HEK293 (cell line): Measurements from ENCODE around the gene PLCD1.

Experiments
- CTCF ChIA-PET: fragments of 350-600 bp; formaldehyde crosslinking; extraction: SDS; loops from one replicate; lab custom pipeline; 2021; ENCODE audit warnings: antibody characterized with exemption; lab: Yijun Ruan, JAX
- POLR2A ChIA-PET: fragments of 300-600 bp; formaldehyde crosslinking; extraction: SDS; loops from one replicate; lab custom pipeline; 2020; ENCODE audit warnings: antibody characterized with exemption, inconsistent platforms; lab: Yijun Ruan, JAX
- H3K27ac ChIP-seq: fragments of 200-500 bp; sonication (Bioruptor generic); 2 replicates; pipeline ENCODE4 v1.5.1; 2014; ENCODE audit warnings: low read depth, low read length, control low read depth, inconsistent platforms; ENCODE audit errors: extremely low read depth
- H3K36me3 ChIP-seq, 2 experiments: fragments of 200-500 bp in 1 of 2; sonication (Bioruptor generic) in 1 of 2; 1 replicate in 1 of 2; 2 replicates in 1 of 2; pipeline ENCODE4 v1.5.1; 2014 to 2017; ENCODE audit warnings: inconsistent platforms in 2 of 2, low read length in 2 of 2; ENCODE audit not compliant: control insufficient read depth in 2 of 2, insufficient read depth in 1 of 2
- H3K4me1 ChIP-seq: fragments of 200-500 bp; sonication (Bioruptor generic); 2 replicates; pipeline ENCODE4 v1.5.1; 2014; ENCODE audit warnings: mild to moderate bottlenecking, low read length, inconsistent platforms; ENCODE audit not compliant: control insufficient read depth, insufficient read depth
- H3K4me3 ChIP-seq: 2 replicates; pipeline ENCODE4 v1.5.1; 2011; ENCODE audit warnings: low read depth, mild to moderate bottlenecking, control low read depth, low read length, moderate library complexity
- H3K9me3 ChIP-seq: fragments of 200-500 bp; sonication (Bioruptor generic); 2 replicates; pipeline ENCODE4 v1.5.1; 2014; ENCODE audit warnings: low read depth, low read length, inconsistent platforms; ENCODE audit not compliant: control insufficient read depth, insufficient read depth
- KLF10 ChIP-seq: fragments of 450-650 bp; IDR thresholded peaks from 2 replicates; pipeline ENCODE4 v1.5.1; 2018; ENCODE audit warnings: missing biosample characterization, mild to moderate bottlenecking, missing genetic modification characterization
- KLF9 ChIP-seq: fragments of 450-650 bp; formaldehyde crosslinking; IDR thresholded peaks from 2 replicates; pipeline ENCODE4 v1.5.1; 2016; ENCODE audit warnings: missing biosample characterization, missing genetic modification characterization, low read depth
- OSR2 ChIP-seq: fragments of 450-650 bp; formaldehyde crosslinking; IDR thresholded peaks from 2 replicates; pipeline ENCODE4 v1.5.1; 2016; ENCODE audit warnings: missing biosample characterization, missing genetic modification characterization
- SCRT2 ChIP-seq: fragments of 450-650 bp; formaldehyde crosslinking; IDR thresholded peaks from 2 replicates; pipeline ENCODE4 v1.5.1; 2016; ENCODE audit warnings: missing biosample characterization, missing genetic modification characterization
- ZBTB49 ChIP-seq: fragments of 450-650 bp; formaldehyde crosslinking; IDR thresholded peaks from 2 replicates; pipeline ENCODE4 v1.5.1; 2016; ENCODE audit warnings: missing biosample characterization, missing genetic modification characterization, low read depth
- ZNF146 ChIP-seq: fragments of 450-650 bp; formaldehyde crosslinking; IDR thresholded peaks from 2 replicates; pipeline ENCODE4 v1.5.1; 2016; ENCODE audit warnings: missing biosample characterization, missing genetic modification characterization
- ZNF155 ChIP-seq: fragments of 450-650 bp; formaldehyde crosslinking; IDR thresholded peaks from 2 replicates; pipeline ENCODE4 v1.5.1; 2016; ENCODE audit warnings: missing biosample characterization, missing genetic modification characterization
- ZNF19 ChIP-seq: fragments of 450-650 bp; formaldehyde crosslinking; IDR thresholded peaks from 2 replicates; pipeline ENCODE4; 2016; ENCODE audit warnings: missing biosample characterization, missing genetic modification characterization, low read depth
- ZNF2 ChIP-seq: fragments of 450-650 bp; formaldehyde crosslinking; IDR thresholded peaks from 2 replicates; pipeline ENCODE4 v1.5.1; 2016; ENCODE audit warnings: missing biosample characterization, missing genetic modification characterization
- ZNF202 ChIP-seq: fragments of 450-650 bp; formaldehyde crosslinking; IDR thresholded peaks from 2 replicates; pipeline ENCODE4 v1.5.1; 2016; ENCODE audit warnings: missing biosample characterization, missing genetic modification characterization, borderline replicate concordance
- ZNF274 ChIP-seq, 2 experiments: fragments of 200-500 bp in 1 of 2; fragments of 450-650 bp in 1 of 2; sonication (Bioruptor generic) in 1 of 2; formaldehyde crosslinking in 1 of 2; IDR thresholded peaks; 2 replicates each; pipeline versions ENCODE4 v1.5.1 to v1.6.1; 2014 to 2016; ENCODE audit warnings: borderline replicate concordance in 1 of 2, inconsistent platforms in 1 of 2, low read length in 1 of 2, missing biosample characterization in 1 of 2, missing genetic modification characterization in 1 of 2
- ZNF335 ChIP-seq: fragments of 450-650 bp; formaldehyde crosslinking; conservative IDR thresholded peaks from 2 replicates; pipeline ENCODE4 v1.5.1; 2016; ENCODE audit warnings: missing biosample characterization, missing genetic modification characterization
- ZNF544 ChIP-seq: fragments of 450-650 bp; formaldehyde crosslinking; IDR thresholded peaks from 2 replicates; pipeline ENCODE4 v1.5.0; 2017; ENCODE audit warnings: missing biosample characterization, missing genetic modification characterization
- ZNF548 ChIP-seq: fragments of 450-650 bp; formaldehyde crosslinking; IDR thresholded peaks from 2 replicates; pipeline ENCODE4 v1.5.1; 2016; ENCODE audit warnings: missing biosample characterization, missing genetic modification characterization
- ZNF610 ChIP-seq: fragments of 450-650 bp; formaldehyde crosslinking; IDR thresholded peaks from 2 replicates; pipeline ENCODE4 v1.5.1; 2016; ENCODE audit warnings: missing biosample characterization, missing genetic modification characterization, borderline replicate concordance
- ZNF624 ChIP-seq: fragments of 450-650 bp; formaldehyde crosslinking; IDR thresholded peaks from 2 replicates; pipeline ENCODE4 v1.5.1; 2017; ENCODE audit warnings: missing biosample characterization, missing genetic modification characterization
- ZNF660 ChIP-seq: fragments of 450-650 bp; IDR thresholded peaks from 2 replicates; pipeline ENCODE4 v1.5.1; 2018; ENCODE audit warnings: missing biosample characterization, mild to moderate bottlenecking, missing genetic modification characterization
- ZNF670 ChIP-seq: fragments of 450-650 bp; formaldehyde crosslinking; IDR thresholded peaks from 2 replicates; pipeline ENCODE4 v1.5.1; 2016; ENCODE audit warnings: missing biosample characterization, missing genetic modification characterization, low read depth
- ZNF704 ChIP-seq: fragments of 450-650 bp; formaldehyde crosslinking; IDR thresholded peaks from 2 replicates; pipeline ENCODE4 v1.5.1; 2016; ENCODE audit warnings: missing biosample characterization, missing genetic modification characterization
- ZSCAN23 ChIP-seq: fragments of 450-650 bp; formaldehyde crosslinking; IDR thresholded peaks from 2 replicates; pipeline ENCODE4 v1.5.1; 2016; ENCODE audit warnings: missing biosample characterization, missing genetic modification characterization
- ZSCAN30 ChIP-seq: fragments of 450-650 bp; IDR thresholded peaks from 2 replicates; pipeline ENCODE4 v1.5.1; 2018; ENCODE audit warnings: missing biosample characterization, mild to moderate bottlenecking, missing genetic modification characterization, moderate library complexity
- TF ChIP-seq, protein P1 (sequence below): fragments of 450-650 bp; formaldehyde crosslinking; optimal IDR thresholded peaks from 2 replicates; pipeline ENCODE3; 2016; ENCODE audit warnings: missing biosample characterization, mild to moderate bottlenecking, missing genetic modification characterization
- TF ChIP-seq, protein P2 (sequence below): fragments of 450-650 bp; formaldehyde crosslinking; IDR thresholded peaks from 2 replicates; pipeline ENCODE4 v1.5.1; 2016; ENCODE audit warnings: missing biosample characterization, missing genetic modification characterization
- TF ChIP-seq, protein P3 (sequence below): fragments of 450-650 bp; IDR thresholded peaks from 2 replicates; pipeline ENCODE4 v1.5.1; 2018; ENCODE audit warnings: missing biosample characterization, missing genetic modification characterization
- TF ChIP-seq, protein P4 (sequence below): fragments of 450-650 bp; formaldehyde crosslinking; IDR thresholded peaks from 2 replicates; pipeline ENCODE4 v1.5.1; 2016; ENCODE audit warnings: missing biosample characterization, missing genetic modification characterization

Gene PLCD1

DNA sequence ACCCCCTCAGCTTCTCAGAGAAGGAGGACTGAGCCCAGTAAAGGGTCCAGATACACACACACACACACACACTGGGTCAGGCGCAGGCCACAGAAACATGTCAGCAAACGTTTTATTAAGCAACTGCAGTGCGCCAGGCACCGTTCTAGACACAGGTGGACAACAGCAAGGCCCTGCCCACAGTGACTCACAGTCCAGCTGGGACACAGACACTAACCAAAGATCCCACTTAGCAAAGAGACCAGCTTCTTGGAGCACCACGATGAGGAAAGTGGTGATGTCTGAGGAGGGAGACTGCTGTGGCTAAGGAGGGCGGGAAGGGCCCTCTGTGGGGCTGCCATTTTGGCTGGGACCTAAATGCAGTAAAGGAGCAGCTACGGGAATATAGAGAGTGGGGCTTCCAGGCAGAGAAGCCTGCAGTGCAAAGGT lies 41.7 kb downstream of the PLCD1 start (continued):
- TF ChIP-seq ZNF670 (tag by site-specific recombination): no peak
- TF ChIP-seq ZNF624 (tag by site-specific recombination): no peak
- no peak for TF ChIP-seq ZNF146
- no peak for TF ChIP-seq ZBTB49
- TF ChIP-seq ZNF610 (tag by site-specific recombination): no peak
- TF ChIP-seq ZNF202 (tag by site-specific recombination): no peak
- TF ChIP-seq KLF9: no peak
- TF ChIP-seq ZNF19 (tag by site-specific recombination): no peak
- TF ChIP-seq, protein P1, sequence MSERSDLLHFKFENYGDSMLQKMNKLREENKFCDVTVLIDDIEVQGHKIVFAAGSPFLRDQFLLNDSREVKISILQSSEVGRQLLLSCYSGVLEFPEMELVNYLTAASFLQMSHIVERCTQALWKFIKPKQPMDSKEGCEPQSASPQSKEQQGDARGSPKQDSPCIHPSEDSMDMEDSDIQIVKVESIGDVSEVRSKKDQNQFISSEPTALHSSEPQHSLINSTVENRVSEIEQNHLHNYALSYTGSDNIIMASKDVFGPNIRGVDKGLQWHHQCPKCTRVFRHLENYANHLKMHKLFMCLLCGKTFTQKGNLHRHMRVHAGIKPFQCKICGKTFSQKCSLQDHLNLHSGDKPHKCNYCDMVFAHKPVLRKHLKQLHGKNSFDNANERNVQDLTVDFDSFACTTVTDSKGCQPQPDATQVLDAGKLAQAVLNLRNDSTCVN (tag by site-specific recombination): no peak
- no peak for TF ChIP-seq ZSCAN30
- TF ChIP-seq, all 188 proteins: peak for 0

DNA sequence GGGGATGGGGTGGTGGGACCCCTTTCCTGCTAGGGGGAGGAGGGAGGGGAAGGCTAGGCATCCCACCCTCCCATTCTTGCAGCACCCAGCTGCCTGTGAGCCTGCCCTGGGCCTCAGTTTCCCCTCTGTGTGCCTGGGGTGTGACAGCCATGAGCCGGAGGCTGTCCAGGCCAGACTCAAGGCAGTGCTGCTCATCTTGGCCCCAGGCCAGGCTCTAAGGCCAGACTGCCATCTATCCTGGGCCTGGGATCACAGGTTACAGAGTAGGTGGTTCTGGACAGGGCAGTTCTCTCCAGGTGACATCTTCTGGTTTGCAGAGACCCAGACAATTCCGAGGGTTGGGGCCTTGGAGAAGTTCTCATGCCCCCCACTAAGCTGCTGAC lies 42.1 kb downstream of the PLCD1 start:
- Histone ChIP-seq H3K4me1 (no peaks in the 10 kb centered on the region), H3K36me3 (peaks cover 0 to 7% of the 10 kb centered on the region in 2 experiments; a peak in 1 of 3 replicates), H3K4me3 (no peak overlapping the region), H3K9me3 (no peaks in the 10 kb centered on the region), H3K27ac (no peak overlapping the region)
- POLR2A ChIA-PET: interaction anchor here (0.6 kb wide), 1 partner anchor 25 kb away, joined by 4 read pairs; no protein-coding TSS in a partner anchor
- CTCF ChIA-PET: no interaction called here
- TF ChIP-seq, protein P2, sequence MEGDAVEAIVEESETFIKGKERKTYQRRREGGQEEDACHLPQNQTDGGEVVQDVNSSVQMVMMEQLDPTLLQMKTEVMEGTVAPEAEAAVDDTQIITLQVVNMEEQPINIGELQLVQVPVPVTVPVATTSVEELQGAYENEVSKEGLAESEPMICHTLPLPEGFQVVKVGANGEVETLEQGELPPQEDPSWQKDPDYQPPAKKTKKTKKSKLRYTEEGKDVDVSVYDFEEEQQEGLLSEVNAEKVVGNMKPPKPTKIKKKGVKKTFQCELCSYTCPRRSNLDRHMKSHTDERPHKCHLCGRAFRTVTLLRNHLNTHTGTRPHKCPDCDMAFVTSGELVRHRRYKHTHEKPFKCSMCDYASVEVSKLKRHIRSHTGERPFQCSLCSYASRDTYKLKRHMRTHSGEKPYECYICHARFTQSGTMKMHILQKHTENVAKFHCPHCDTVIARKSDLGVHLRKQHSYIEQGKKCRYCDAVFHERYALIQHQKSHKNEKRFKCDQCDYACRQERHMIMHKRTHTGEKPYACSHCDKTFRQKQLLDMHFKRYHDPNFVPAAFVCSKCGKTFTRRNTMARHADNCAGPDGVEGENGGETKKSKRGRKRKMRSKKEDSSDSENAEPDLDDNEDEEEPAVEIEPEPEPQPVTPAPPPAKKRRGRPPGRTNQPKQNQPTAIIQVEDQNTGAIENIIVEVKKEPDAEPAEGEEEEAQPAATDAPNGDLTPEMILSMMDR (tag by site-specific recombination): no peak
- no peak for TF ChIP-seq ZSCAN23 (tag by site-specific recombination)
- TF ChIP-seq ZBTB49: no peak
- no peak for TF ChIP-seq ZNF704 (tag by site-specific recombination)
- TF ChIP-seq SCRT2 (tag by site-specific recombination): no peak
- no peak for TF ChIP-seq ZNF544 (tag by site-specific recombination)
- TF ChIP-seq ZNF274 (IDR thresholded peaks at IDR 0.05; ENCODE audit: low read length): no peak
- TF ChIP-seq ZNF274 (tag by site-specific recombination; IDR thresholded peaks at IDR 0.05; ENCODE audit: borderline replicate concordance): no peak
- no peak for TF ChIP-seq OSR2
- TF ChIP-seq, protein P3, sequence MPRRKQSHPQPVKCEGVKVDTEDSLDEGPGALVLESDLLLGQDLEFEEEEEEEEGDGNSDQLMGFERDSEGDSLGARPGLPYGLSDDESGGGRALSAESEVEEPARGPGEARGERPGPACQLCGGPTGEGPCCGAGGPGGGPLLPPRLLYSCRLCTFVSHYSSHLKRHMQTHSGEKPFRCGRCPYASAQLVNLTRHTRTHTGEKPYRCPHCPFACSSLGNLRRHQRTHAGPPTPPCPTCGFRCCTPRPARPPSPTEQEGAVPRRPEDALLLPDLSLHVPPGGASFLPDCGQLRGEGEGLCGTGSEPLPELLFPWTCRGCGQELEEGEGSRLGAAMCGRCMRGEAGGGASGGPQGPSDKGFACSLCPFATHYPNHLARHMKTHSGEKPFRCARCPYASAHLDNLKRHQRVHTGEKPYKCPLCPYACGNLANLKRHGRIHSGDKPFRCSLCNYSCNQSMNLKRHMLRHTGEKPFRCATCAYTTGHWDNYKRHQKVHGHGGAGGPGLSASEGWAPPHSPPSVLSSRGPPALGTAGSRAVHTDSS (tag by site-specific recombination): no peak
- TF ChIP-seq ZNF660 (tag by site-specific recombination): no peak
- TF ChIP-seq ZNF146: no peak
- TF ChIP-seq ZNF155 (tag by site-specific recombination): no peak
- no peak for TF ChIP-seq ZNF2 (tag by site-specific recombination)
- no peak for TF ChIP-seq ZNF548
- TF ChIP-seq, protein P4, sequence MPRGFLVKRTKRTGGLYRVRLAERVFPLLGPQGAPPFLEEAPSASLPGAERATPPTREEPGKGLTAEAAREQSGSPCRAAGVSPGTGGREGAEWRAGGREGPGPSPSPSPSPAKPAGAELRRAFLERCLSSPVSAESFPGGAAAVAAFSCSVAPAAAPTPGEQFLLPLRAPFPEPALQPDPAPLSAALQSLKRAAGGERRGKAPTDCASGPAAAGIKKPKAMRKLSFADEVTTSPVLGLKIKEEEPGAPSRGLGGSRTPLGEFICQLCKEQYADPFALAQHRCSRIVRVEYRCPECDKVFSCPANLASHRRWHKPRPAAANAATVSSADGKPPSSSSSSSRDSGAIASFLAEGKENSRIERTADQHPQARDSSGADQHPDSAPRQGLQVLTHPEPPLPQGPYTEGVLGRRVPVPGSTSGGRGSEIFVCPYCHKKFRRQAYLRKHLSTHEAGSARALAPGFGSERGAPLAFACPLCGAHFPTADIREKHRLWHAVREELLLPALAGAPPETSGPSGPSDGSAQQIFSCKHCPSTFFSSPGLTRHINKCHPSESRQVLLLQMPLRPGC (tag by site-specific recombination): no peak
- no peak for TF ChIP-seq ZNF335 (tag by site-specific recombination)
- no peak for TF ChIP-seq KLF10
